GM19463 (cell line): Measurements from ENCODE around the gene LRRC59.
A peak's percentile ranks its signal among the peaks of the same experiment; 100 is the strongest.
"Not testable (repeated sequence)": the region's sequence is repeated elsewhere in the genome, so short reads cannot be mapped to it uniquely, and the experiment has no call there.

Experiments used
- ATAC-seq: cut with Tn5 transposase; IDR thresholded peaks from one replicate; pipeline ENCODE4 v1.9.1; 2021; ENCODE audit warnings: mild to moderate bottlenecking, moderate library complexity; ENCODE audit not compliant: unreplicated experiment

The LRRC59 gene

DNA sequence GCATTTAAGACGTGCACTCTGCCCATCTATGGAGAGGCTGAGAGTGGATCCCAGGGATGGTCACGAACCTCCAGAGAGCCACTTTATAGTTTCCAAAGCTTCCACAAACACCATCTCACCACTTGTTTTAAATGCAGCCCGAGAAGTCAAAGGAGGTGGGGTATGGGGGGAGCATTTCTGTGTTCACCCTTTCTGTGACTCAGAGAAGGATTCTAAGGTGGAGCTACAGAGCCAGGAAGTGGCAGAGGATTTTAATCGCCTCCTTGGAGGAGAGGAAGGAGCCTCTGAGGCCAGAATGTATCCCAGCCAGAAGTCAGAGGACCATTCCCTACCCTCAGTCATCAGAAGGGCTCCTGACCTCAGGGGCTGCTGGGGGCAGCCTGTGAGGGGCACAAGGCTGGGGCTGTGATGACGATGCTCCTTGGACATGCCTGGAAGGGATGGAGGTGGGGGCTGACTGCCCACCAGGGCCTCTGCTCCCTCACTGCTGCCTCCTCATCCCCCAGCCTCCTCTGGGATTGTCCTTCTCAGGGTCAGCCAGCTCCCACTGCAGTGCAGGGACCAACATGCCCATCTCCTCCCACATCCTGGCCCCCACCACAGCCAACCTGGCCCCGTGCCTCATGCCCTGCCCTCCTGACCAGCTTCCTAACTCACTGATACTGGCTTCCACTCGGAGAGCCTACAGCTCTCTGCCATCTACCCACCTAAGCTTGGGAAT, 48.6 kb downstream of the LRRC59 start:
- no peak for ATAC-seq

DNA sequence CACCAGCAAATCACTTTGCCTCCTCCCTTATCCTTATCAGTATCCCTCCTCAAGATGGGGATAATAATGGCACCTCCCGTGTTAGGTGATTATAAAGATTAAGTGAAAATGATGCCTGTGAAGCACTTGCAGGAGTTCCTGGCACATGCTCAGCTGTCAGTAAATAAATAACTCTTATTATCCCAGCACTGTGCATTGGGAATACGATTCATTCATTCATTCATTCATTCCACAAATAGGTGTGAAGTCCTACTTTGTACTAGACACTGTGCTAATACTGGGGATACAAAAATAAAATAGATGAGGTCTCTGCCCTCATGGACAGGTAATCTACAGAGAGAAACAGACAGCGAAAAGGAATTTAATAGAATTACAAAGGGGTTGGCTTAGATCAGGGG, 49.4 kb downstream of the LRRC59 start:
- ATAC-seq, result no peak

DNA sequence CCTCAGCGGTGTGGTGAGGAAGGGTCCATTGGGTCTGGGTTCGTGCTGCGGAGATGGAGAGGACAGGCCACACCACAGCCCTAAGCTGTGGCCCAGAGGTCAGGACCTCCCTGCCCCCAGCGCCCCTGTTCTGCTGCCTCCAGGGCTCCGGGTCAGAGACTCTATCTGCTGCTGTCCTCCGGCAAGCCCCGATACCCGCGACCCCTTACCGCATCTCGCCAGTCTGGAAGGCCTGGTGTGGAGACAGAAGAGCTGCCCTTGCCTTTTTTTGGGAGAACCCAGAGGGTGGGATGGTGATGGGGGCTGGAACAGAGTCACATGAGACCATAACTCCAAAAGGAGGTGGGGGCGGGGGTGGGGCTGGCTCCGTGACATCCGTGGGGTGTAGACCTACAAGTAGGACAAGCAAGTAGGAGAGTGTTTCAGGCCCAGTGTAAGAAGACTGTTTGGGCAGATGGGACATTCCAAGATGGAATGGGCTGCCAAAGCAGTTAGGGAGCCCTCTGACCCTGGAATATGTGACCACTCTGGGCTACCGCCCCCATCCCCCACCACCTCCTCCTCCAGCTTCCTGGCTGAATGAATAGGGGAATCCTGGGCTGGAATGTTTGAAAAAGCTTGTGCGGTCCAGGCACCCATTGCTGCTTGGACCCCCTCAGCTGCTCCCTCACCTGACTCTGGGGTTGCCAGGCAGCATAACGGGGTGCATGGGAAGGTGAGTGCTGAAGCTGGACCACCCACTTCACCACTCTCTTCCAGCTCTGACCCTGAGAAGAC, 50.0 kb downstream of the LRRC59 start:
- no peak for ATAC-seq

DNA sequence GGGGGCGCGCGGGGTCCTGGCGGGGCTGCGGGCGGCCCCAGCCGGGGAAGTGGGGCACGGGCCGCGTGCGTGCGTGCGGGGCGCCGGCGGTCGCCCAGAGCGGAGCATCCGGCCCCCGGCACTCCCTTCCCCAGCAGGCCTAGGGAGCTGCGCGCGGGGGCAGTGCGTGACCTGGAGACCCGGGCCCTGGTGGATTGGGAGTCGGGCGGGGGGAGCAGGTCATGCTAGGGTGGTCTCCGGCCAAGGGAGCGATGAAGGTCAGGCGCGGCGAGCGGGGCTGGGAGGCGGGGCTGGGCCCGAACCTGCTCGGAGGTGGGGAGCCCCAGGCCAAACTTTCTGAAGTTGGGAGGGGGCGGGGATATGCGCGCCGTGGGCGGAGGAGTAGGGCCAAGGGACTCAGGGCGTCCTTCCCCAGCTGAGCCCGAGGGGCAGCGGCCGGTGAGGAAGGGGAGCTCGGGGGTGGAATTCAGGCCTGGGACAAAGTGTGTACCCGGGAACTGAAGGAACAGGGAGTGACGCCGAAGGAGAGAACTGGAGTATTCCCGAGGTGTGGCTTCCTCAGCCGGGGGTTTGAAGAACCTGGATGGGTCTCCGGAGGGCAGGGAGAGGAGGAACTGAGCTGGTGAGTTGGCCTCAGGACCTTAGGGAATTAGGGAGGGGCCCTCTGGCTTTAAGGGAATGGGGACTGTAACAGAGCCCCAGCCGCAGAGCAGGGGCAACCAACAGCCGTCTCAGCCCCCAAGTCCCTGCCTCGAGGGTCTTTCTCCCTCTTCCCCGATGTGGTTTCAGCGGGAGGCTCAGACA, 50.8 kb downstream of the LRRC59 start:
- ATAC-seq, result peak; percentile 58

DNA sequence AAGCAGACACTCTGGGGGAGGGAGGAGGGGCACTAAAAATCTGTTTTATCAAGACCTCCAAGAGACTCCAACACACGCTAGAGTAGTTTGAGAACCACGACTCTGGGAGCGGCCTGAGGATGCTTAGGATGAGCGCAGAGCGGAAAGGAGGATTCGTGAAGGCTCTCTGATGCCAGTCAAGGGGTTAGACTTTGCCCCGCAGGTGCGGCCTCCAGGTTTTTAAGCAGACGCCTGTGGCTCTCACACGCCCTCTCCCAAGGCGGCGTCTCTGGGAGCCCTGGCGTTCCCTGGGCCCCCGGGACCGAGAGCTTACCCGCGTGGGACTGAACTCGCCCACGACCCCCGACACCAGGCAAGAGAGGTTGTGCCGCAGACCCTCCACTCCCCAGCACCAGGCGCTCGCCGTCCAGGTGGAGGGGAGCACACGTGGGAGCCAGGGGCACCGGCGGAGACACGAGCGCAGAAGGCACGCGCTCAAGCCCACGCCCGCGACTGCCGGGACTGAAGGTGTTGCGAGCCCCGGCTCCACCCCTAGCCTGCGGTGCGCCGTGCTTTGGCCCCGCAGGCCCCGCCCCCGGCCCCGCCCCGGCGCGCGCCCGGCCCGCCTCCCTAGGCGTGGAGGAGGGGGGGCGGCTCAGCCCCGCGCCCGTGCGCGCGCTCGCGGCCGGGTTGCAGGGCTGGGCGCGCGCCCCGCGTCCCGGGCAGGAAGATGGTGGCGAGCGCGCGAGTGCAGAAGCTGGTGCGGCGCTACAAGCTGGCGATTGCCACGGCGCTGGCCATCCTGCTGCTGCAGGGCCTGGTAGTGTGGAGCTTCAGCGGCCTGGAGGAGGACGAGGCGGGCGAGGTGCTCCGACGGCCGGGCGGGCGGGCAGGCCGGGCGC, 51.7 kb downstream of the LRRC59 start, which contains the start of gene XYLT2:
TSS of gene XYLT2 (plus strand) at position 695 of the 881 bp plus-strand sequence. CDS start at position 710, 15 bp downstream.
- peak; percentile 75 for ATAC-seq

DNA sequence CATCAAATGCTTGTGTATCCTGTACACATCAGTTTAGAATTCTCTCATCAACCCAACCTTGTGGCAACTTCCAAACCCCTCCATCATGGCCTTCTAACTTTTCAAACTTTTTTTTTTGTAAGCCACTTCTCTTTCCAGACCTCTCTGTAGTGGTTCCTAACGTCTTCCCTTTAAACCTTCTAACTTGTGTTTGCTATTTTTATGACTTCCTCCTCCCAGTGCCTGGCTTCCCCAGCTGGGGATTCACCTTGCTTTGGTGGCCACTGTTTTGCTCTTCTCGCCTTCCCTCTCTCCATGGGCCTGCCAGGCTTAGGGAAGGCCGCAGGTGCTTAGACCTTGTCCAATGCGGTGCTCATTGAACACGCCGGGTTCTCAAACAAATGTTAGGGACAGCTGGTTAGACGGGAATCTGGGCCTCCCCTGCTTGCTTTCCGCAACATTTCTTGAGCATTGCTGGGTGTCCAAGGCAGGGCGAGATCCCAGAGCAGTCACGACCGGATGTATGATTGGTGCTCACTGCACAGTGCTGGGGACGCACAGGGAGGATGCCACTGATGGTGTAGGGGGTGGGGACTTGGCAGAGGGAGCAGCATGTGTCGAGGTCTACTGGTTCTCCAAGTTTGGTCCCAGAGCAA, 52.5 kb downstream of the LRRC59 start:
- no peak for ATAC-seq

DNA sequence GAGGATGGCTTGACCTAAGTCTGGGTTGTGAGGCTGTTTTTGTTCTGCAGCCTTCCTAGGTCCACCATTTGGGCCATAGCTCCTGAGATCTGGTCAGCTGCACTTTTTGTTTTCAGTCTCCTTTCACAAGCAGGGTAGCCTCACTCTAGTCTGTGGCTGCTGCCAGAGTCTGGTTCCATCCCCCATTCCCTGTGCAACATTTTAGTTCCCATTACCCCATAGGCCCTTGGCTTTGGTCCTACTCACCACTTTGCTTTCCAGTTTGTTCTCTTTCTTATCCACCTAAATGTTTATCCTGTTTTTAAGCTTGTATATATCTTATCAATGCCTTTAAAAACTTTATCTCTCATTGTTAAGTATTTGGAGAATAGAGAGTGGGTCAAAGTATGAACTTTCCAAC, 57.9 kb downstream of the LRRC59 start:
- no peak for ATAC-seq

DNA sequence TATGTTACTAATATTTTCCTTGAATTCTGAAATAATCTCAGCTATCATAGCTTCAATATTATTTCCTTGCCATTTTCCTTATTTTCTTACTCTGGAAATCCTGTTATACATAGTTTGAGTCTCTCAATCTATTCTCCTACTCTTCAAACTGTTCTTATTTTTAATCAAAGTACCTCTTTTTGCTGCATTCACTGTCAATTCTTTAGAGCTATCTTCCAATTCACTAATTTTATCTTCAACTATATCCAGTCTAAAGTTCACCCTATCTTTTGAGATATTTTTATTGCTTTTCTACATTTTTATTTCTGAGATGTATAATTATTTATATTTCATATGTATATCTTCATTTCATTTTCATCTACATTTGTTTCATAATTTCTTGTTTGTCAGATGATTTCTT, 58.7 kb downstream of the LRRC59 start:
- no peak for ATAC-seq

DNA sequence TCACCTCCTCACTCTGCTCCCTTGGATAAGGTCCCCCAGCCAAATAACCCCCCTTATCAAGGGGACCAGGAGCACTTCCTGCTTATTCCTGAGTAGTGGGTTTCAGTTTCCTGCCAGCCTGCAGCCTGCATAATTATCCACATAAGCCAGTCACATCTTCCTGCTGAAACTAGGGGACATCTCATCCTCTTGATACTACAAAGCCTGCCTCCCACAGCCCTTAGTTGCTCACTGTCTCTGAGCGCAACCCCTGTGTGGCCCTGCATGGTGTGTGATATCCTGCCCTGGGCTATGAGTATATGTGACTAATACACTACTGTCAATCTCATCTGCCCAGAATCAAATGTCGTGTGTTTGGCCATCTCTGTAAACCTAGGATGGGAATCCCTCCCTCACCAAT, 59.4 kb downstream of the LRRC59 start:
- ATAC-seq, result no peak

DNA sequence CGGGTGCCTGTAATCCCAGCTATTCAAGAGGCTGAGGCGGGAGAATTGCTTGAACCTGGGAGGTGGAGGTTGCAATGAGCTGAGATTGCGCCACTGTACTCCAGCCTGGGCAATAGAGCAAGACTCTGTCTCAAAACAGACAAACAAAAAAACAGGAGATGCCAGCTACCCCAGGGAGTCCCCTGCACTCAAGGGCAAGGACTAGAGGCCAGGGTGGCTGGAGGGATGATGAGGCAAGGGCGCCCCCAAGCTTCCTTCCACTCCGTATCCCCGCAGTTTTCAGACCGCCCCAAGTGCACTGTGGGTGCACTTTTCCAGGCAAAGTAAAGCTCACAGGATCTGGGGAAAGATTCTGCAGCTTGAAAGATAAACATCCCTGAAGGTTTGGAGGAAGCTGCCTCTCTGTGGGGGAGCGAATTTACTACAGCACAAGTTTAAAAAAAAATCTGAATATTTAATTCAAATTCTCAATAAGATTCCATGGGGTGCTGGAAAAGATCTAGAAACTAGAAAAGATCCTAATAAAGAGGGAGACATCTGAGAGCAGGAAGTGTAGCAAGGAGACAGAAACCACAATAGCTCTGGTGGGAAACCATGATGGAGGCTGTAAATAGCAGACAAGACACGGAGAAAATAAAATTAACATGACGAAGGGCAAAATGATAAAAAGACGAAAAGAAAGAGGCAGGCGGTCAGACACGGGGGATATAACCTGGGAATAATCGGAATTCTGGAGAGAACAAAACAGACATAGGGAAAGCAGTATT, 63.8 kb downstream of the LRRC59 start:
- not testable (repeated sequence) for ATAC-seq

DNA sequence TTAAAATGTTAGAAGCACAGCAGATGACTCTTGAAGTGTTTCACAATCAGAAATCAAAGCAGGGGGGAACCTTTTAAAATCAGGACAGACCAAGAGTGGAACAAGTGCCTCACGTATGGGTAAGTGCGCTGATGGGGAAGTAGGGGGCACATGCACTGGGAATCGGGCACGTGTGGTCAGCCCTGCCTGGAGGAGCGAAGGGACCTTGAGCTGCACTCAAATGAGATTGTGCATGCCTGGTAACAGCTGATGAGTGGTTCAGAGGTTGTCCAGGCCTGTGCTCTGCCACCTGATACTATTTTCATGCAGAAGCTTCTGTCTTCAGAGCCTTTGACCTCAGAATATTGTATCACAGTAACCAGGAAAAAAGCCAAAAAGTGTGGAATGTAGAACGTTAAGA, 65.1 kb downstream of the LRRC59 start:
- ATAC-seq, result no peak
